WTC11 (cell line): ENCODE results near the gene MCUR1. TPM values are rescaled to one million over a fixed set of nuclear protein-coding genes. Genes with fewer than 3 reads are reported as not detected.

Source experiments
- ATAC-seq: fragments of 200-7000 bp; cut with Tn5 transposase; 2 replicates; pipeline ENCODE4 v1.10.0; 2021; ENCODE audit warnings: mild to moderate bottlenecking, moderate library complexity
- Bru-seq: library from RNA; stranded (reverse); fragments of 400-500 nt; gene quantifications from one replicate; lab custom pipeline; 2021; lab: Mats Ljungman, UMichigan
- CTCF ChIA-PET: fragments of 300-600 bp; sonication (Branson Sonifier 250); formaldehyde crosslinking; loops from one replicate; lab custom pipeline; 2021; ENCODE audit warnings: antibody characterized with exemption; lab: Charles Lee
- POLR2A ChIA-PET: fragments of 350-600 bp; sonication (Branson Sonifier 250); formaldehyde crosslinking; loops from one replicate; lab custom pipeline; 2021; ENCODE audit warnings: antibody characterized with exemption; lab: Charles Lee
- DNase-seq: peaks from one replicate; pipeline ENCODE4 v3.0.0; 2021; ENCODE audit warnings: low spot score
- H3K27ac Mint-ChIP-seq: 2 replicates; pipeline ENCODE4 v1.8.0; 2021; ENCODE audit warnings: mixed read lengths
- H3K27me3 Mint-ChIP-seq: 2 replicates; pipeline ENCODE4 v1.8.0; 2021; ENCODE audit warnings: low read depth, mild to moderate bottlenecking, moderate library complexity, mixed read lengths
- H3K36me3 Mint-ChIP-seq: 2 replicates; pipeline ENCODE4 v1.8.0; 2021; ENCODE audit warnings: mixed read lengths
- H3K4me1 Mint-ChIP-seq: 2 replicates; pipeline ENCODE4 v1.8.0; 2022; ENCODE audit warnings: mixed read lengths
- H3K4me3 Mint-ChIP-seq: 2 replicates; pipeline ENCODE4 v1.8.0; 2021; ENCODE audit warnings: mild to moderate bottlenecking, moderate library complexity, mixed read lengths
- H3K9me3 Mint-ChIP-seq: 2 replicates; pipeline ENCODE4 v1.8.0; 2021; ENCODE audit warnings: mixed read lengths
- ATF1 ChIP-seq: sonication (generic); formaldehyde crosslinking; IDR thresholded peaks from 2 replicates; pipeline ENCODE4 v1.8.1; 2023; ENCODE audit warnings: mild to moderate bottlenecking, moderate library complexity, missing genetic modification reagents
- ATF3 ChIP-seq: sonication (generic); formaldehyde crosslinking; conservative IDR thresholded peaks from 2 replicates; pipeline ENCODE4 v1.8.1; 2022; ENCODE audit warnings: mild to moderate bottlenecking, missing genetic modification reagents
- ATF6 ChIP-seq: sonication (generic); formaldehyde crosslinking; IDR thresholded peaks from 2 replicates; pipeline ENCODE4 v1.8.1; 2023; ENCODE audit warnings: mild to moderate bottlenecking, missing genetic modification reagents
- CBFB ChIP-seq: sonication (generic); formaldehyde crosslinking; IDR thresholded peaks from 2 replicates; pipeline ENCODE4 v1.8.1; 2022; ENCODE audit warnings: mild to moderate bottlenecking, low read depth, missing genetic modification reagents
- CDX4 ChIP-seq: fragments of 250-450 bp; sonication (Bioruptor Pico); IDR thresholded peaks from 2 replicates; pipeline ENCODE4 v1.9.0; 2021; ENCODE audit warnings: moderate library complexity, mild to moderate bottlenecking, inconsistent platforms, borderline replicate concordance
- CREB1 ChIP-seq: sonication (generic); formaldehyde crosslinking; IDR thresholded peaks from 2 replicates; pipeline ENCODE4 v1.8.0; 2023; ENCODE audit warnings: mild to moderate bottlenecking, missing genetic modification reagents
- E2F4 ChIP-seq: sonication (generic); formaldehyde crosslinking; IDR thresholded peaks from 2 replicates; pipeline ENCODE4 v1.8.1; 2022; ENCODE audit warnings: low read depth, mild to moderate bottlenecking, moderate library complexity, missing genetic modification reagents, borderline replicate concordance
- ELF4 ChIP-seq: sonication (generic); formaldehyde crosslinking; IDR thresholded peaks from 2 replicates; pipeline ENCODE4 v1.8.1; 2022; ENCODE audit warnings: low read depth, mild to moderate bottlenecking, moderate library complexity, missing genetic modification reagents
- ETV6 ChIP-seq: sonication (generic); formaldehyde crosslinking; IDR thresholded peaks from 2 replicates; pipeline ENCODE4 v1.8.1; 2022; ENCODE audit warnings: mild to moderate bottlenecking, missing genetic modification reagents
- FOXJ3 ChIP-seq: sonication (generic); formaldehyde crosslinking; IDR thresholded peaks from 2 replicates; pipeline ENCODE4 v1.9.0; 2021; ENCODE audit warnings: missing genetic modification reagents, mild to moderate bottlenecking, borderline replicate concordance
- FOXK1 ChIP-seq: sonication (generic); formaldehyde crosslinking; IDR thresholded peaks from 2 replicates; pipeline ENCODE4 v1.8.0; 2022; ENCODE audit warnings: mild to moderate bottlenecking, moderate library complexity, missing genetic modification reagents
- FOXP1 ChIP-seq: sonication (generic); formaldehyde crosslinking; IDR thresholded peaks from 2 replicates; pipeline ENCODE4 v1.8.0; 2022; ENCODE audit warnings: missing genetic modification reagents, mild to moderate bottlenecking, moderate library complexity, borderline replicate concordance
- IRF2 ChIP-seq: sonication (generic); formaldehyde crosslinking; IDR thresholded peaks from 2 replicates; pipeline ENCODE4 v1.8.0; 2022; ENCODE audit warnings: low read depth, missing genetic modification reagents, borderline replicate concordance
- MAX ChIP-seq: sonication (generic); formaldehyde crosslinking; IDR thresholded peaks from 2 replicates; pipeline ENCODE4 v1.8.0; 2022; ENCODE audit warnings: mild to moderate bottlenecking, missing genetic modification reagents
- MYBL2 ChIP-seq: sonication (generic); formaldehyde crosslinking; IDR thresholded peaks from 2 replicates; pipeline ENCODE4 v1.8.1; 2023; ENCODE audit warnings: mild to moderate bottlenecking, moderate library complexity, missing genetic modification reagents
- NR2C2 ChIP-seq: sonication (generic); formaldehyde crosslinking; IDR thresholded peaks from 2 replicates; pipeline ENCODE4 v1.8.0; 2022; ENCODE audit warnings: mild to moderate bottlenecking, missing genetic modification reagents
- NR3C1 ChIP-seq: sonication (generic); formaldehyde crosslinking; conservative IDR thresholded peaks from 2 replicates; pipeline ENCODE4 v1.8.1; 2023; ENCODE audit warnings: low read depth, mild to moderate bottlenecking, missing genetic modification reagents
- PRRX2 ChIP-seq: fragments of 250-450 bp; sonication (Bioruptor Pico); IDR thresholded peaks from 2 replicates; pipeline ENCODE4 v1.8.0; 2021; ENCODE audit warnings: mild to moderate bottlenecking
- SOX15 ChIP-seq: fragments of 250-450 bp; sonication (Bioruptor Pico); IDR thresholded peaks from 2 replicates; pipeline ENCODE4 v1.9.0; 2021; ENCODE audit warnings: mild to moderate bottlenecking
- SP1 ChIP-seq: sonication (generic); formaldehyde crosslinking; conservative IDR thresholded peaks from 2 replicates; pipeline ENCODE4 v1.8.1; 2022; ENCODE audit warnings: missing genetic modification reagents
- TCF7 ChIP-seq: sonication (generic); formaldehyde crosslinking; IDR thresholded peaks from 2 replicates; pipeline ENCODE4 v1.8.0; 2022; ENCODE audit warnings: mild to moderate bottlenecking, low read depth, missing genetic modification reagents, moderate library complexity
- USF1 ChIP-seq: sonication (generic); formaldehyde crosslinking; IDR thresholded peaks from 2 replicates; pipeline ENCODE4 v1.8.0; 2022; ENCODE audit warnings: mild to moderate bottlenecking, missing genetic modification reagents
- ZBTB21 ChIP-seq: sonication (generic); formaldehyde crosslinking; IDR thresholded peaks from 2 replicates; pipeline ENCODE4 v1.8.1; 2023; ENCODE audit warnings: mild to moderate bottlenecking, missing genetic modification reagents, borderline replicate concordance
- ZNF219 ChIP-seq: sonication (generic); formaldehyde crosslinking; IDR thresholded peaks from 2 replicates; pipeline ENCODE4 v1.8.0; 2023; ENCODE audit warnings: missing genetic modification reagents, mild to moderate bottlenecking, borderline replicate concordance
- ZNF317 ChIP-seq: sonication (generic); formaldehyde crosslinking; IDR thresholded peaks from 2 replicates; pipeline ENCODE4 v1.8.1; 2023; ENCODE audit warnings: low read depth, mild to moderate bottlenecking, moderate library complexity, missing genetic modification reagents, borderline replicate concordance
- ZNF396 ChIP-seq: fragments of 250-450 bp; sonication (Bioruptor Pico); IDR thresholded peaks from 2 replicates; pipeline ENCODE4 v1.8.0; 2021; ENCODE audit warnings: mild to moderate bottlenecking, moderate library complexity, borderline replicate concordance
- ZNF416 ChIP-seq: fragments of 250-450 bp; sonication (Bioruptor Pico); IDR thresholded peaks from 2 replicates; pipeline ENCODE4 v1.9.0; 2021; ENCODE audit warnings: mild to moderate bottlenecking, inconsistent platforms
- ZNF425 ChIP-seq: fragments of 250-450 bp; sonication (Bioruptor Pico); conservative IDR thresholded peaks from 2 replicates; pipeline ENCODE4 v1.9.0; 2021; ENCODE audit warnings: mild to moderate bottlenecking
- ZNF671 ChIP-seq: fragments of 250-450 bp; sonication (Bioruptor Pico); IDR thresholded peaks from 2 replicates; pipeline ENCODE4 v1.8.0; 2021; ENCODE audit warnings: mild to moderate bottlenecking
- long read RNA-seq, 3 experiments: library from RNA in 1 of 3; library from capped mRNA in 1 of 3; library from polyadenylated mRNA in 1 of 3; unstranded in 2 of 3; stranded (forward) in 1 of 3; transcript quantifications; one replicate each; pipeline ENCODE4 v2.0.0, GENCODE V29; 2021
- total RNA-seq: library from RNA; stranded (reverse); gene quantifications from 3 replicates; pipeline ENCODE4 v1.2.3, GENCODE V29; 2021

Gene MCUR1
- total RNA-seq (28.1 to 31.6 TPM (median 30.4 TPM) in 3 replicates), Bru-seq, nascent RNA (percentile 84 among the genes with signal in this experiment)
- long read RNA-seq, experiment 1, full-length matches to known transcripts: 92 of 123 reads
- long read RNA-seq, experiment 1, partial matches to known transcripts: 3 of 123 reads
- long read RNA-seq, experiment 1, other reads (novel, unspliced or antisense): 28 of 123 reads
- long read RNA-seq, experiment 2, full-length matches to known transcripts: 50 of 84 reads
- long read RNA-seq, experiment 2, partial matches to known transcripts: 10 of 84 reads
- long read RNA-seq, experiment 2, other reads (novel, unspliced or antisense): 24 of 84 reads
- long read RNA-seq, experiment 3, partial matches to known transcripts: 0 of 3 reads
- long read RNA-seq, experiment 3, other reads (novel, unspliced or antisense): 3 of 3 reads

- POLR2A ChIA-PET: interaction anchor here (1.2 to 2.1 kb wide), 2 partner anchors 24 to 46 kb away, joined by 3 to 15 read pairs; no protein-coding TSS in a partner anchor
- TF ChIP-seq ETV6 (CRISPR knock-in tag): peak; percentile 68; the same call in 1 of the 2 replicates
- TF ChIP-seq PRRX2 (CRISPR knock-in tag): no peak
- no peak for TF ChIP-seq ELF4
- peak; percentile 11; the same call in 1 of the 2 replicates for TF ChIP-seq ZNF416
- TF ChIP-seq ATF3: no peak
- no peak for TF ChIP-seq IRF2
- TF ChIP-seq TCF7 (CRISPR knock-in tag): peak; percentile 23; the same call in 1 of the 2 replicates
- TF ChIP-seq NR3C1 (CRISPR knock-in tag): no peak
- no peak for TF ChIP-seq ZNF671 (CRISPR knock-in tag)
- TF ChIP-seq ZNF425: no peak
- TF ChIP-seq FOXJ3 (CRISPR knock-in tag): no peak
- TF ChIP-seq ZNF317: no peak
- TF ChIP-seq ZBTB21 (CRISPR knock-in tag): no peak
- no peak for TF ChIP-seq ATF1 (CRISPR knock-in tag)
- TF ChIP-seq USF1 (CRISPR knock-in tag): peak; percentile 93
- TF ChIP-seq SP1 (CRISPR knock-in tag): peak; percentile 81
- TF ChIP-seq CREB1 (CRISPR knock-in tag): no peak
- no peak for TF ChIP-seq ZNF219 (CRISPR knock-in tag)
- TF ChIP-seq FOXP1: peak; percentile 94
- TF ChIP-seq MYBL2 (CRISPR knock-in tag): peak; percentile 80; the same call in 1 of the 2 replicates
- no peak for TF ChIP-seq ATF6 (CRISPR knock-in tag)
- TF ChIP-seq E2F4 (CRISPR knock-in tag): peak; percentile 71; the same call in 1 of the 2 replicates
- no peak for TF ChIP-seq ZNF396
- no peak for TF ChIP-seq NR2C2
- no peak for TF ChIP-seq SOX15 (CRISPR knock-in tag)
- peak; percentile 82 for TF ChIP-seq FOXK1
- TF ChIP-seq CDX4: no peak
- peak; percentile 85; the same call in 1 of the 2 replicates for TF ChIP-seq MAX (CRISPR knock-in tag)
- TF ChIP-seq CBFB (CRISPR knock-in tag): no peak
Measured at GRCh38 chr6:13814176-13814937, at the start of gene MCUR1. Gene MCUR1, minus strand, starts transcription at chr6:13814557. Its CDS starts 128 bp downstream, at chr6:13814429.

More at GRCh38 chr6:13814176-13814937, at the start of gene MCUR1:
- no peaks in the 10 kb centered on the region for H3K9me3 Mint-ChIP-seq
- ATAC-seq: peak; percentile 81
- H3K4me1 Mint-ChIP-seq: peaks cover 25% of the 10 kb centered on the region
- H3K36me3 Mint-ChIP-seq: 0 out of 2 replicates have a peak, but pooled peaks cover 1% of the 10 kb centered on the region
- peak within 1 kb of the TSS; percentile 85 for H3K4me3 Mint-ChIP-seq
- CTCF ChIA-PET: interaction anchor here (0.6 to 1.4 kb wide), 6 partner anchors 30 to 316 kb away, joined by 3 to 6 read pairs (median 3); no protein-coding TSS in a partner anchor
- H3K27me3 Mint-ChIP-seq: no peaks in the 10 kb centered on the region
- DNase-seq: peak; percentile 79
- H3K27ac Mint-ChIP-seq: peak within 1 kb of the TSS; percentile 91
